LNCaP clone FGC (cell line): Measurements from ENCODE around the gene MIER2.
A peak's percentile ranks its signal among the peaks of the same experiment; 100 is the strongest.
"Not testable (repeated sequence)": the region's sequence is repeated elsewhere in the genome, so short reads cannot be mapped to it uniquely, and the experiment has no call there.

ENCODE experiments used
- DNase-seq: peaks from one replicate; pipeline ENCODE4 v3.0.0-alpha.2; 2011; ENCODE audit warnings: low read depth
- H3K4me3 ChIP-seq: 2 replicates; pipeline ENCODE4 v1.5.1; 2011; ENCODE audit warnings: mild to moderate bottlenecking, low read depth, low read length, control low read depth
- CTCF ChIP-seq: IDR thresholded peaks from 2 replicates; pipeline ENCODE4 v1.5.1; 2012; ENCODE audit warnings: mild to moderate bottlenecking; ENCODE audit not compliant: control insufficient read depth, insufficient read depth; ENCODE audit errors: extremely low read depth

The MIER2 gene

DNA sequence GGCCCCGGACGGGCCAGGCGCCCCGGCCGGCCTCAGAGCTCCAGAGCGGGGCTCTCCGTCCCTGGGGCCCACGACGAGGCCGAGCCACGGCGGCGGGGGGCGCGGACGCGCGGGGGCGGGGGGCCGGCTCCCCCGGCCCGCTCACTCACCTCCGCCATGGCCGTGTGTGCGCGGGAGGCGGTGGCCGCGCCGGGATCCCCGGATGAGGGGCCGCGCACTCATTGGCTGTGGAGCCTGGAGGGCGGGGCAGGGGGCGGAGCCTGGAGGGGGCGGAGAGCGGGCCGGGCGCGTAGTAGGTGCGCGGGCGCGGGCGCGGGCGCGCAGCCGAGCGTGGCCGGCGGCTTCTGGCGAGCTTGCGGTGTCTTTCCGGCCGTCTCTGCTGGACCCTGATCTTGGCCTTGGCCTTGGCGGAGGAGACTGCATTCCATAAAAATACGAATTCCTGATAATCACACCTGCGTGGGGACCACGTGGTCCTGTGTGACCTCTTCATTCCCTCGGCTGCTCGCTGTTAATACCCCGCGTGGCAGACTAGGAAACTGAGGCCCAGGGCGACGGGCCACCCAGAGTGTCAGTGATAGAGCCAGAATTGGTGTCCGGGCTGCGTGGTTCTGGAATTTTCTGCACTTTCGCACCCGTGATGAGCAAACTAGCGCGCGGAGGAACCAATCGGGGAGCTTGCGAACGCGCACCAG, at the start of gene MIER2:
MIER2 (minus strand) TSS at position 172 of the 695 bp plus-strand sequence; CDS start at position 158, 14 bp downstream.
- peak within 1 kb of the TSS; percentile 63 for H3K4me3 ChIP-seq
- no peak for DNase-seq
- TF ChIP-seq CTCF = no peak

DNA sequence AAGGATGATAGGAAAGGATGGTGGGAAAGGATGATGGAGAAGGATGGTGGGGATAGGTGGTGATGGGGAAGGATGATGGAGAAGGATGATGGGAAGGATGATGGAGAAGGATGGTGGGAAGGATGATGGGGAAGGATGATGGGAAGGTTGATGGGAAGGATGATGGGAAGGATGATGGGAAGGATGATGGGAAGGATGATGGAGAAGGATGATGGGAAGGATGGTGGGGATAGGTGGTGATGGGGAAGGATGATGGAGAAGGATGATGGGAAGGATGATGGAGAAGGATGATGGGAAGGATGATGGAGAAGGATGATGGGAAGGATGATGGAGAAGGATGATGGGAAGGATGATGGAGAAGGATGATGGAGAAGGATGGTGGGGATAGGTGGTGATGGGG, 49.0 kb upstream of the MIER2 start:
- not testable (repeated sequence) for DNase-seq, H3K4me3 ChIP-seq

- DNase-seq = no peak
- no peak overlapping the region for H3K4me3 ChIP-seq
These were observed 47.9 kb upstream of the MIER2 start for GRCh38 chr19:392375-392970.

DNA sequence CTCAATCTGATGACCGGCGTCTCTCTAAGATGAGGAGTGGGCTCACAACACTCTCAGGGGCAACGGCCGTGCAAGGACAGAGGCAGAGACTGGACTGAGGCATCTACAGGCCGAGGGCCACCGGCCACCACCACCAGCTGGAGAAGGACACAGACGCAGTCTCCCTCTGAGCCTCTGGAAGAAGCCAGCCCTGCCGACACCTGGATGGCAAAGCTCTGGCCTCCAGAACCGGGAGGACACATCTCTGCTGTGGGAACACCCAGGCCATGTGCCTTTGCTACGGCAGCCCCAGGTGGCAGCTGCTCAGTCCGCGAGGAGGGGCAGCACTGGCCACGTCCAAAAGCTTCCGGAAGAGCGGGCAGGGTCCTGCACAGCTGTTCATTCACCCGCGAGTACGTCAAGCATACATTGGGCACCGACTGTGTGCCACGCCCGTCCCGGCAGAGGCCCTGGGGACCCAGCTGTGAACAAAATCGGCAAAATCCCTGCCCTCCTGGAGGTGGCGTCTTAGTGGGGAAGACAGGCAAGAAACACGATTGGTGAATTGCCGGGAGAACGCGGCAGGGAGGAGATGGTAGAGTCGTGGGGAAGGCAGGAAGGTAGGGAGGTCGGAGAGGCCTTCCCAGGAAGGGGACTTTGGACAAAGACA, 47.3 kb upstream of the MIER2 start:
- H3K4me3 ChIP-seq = no peak overlapping the region
- TF ChIP-seq CTCF = no peak
- no peak for DNase-seq

More at GRCh38 chr19:392375-392970, 47.9 kb upstream of the MIER2 start:
- no peak for TF ChIP-seq CTCF

DNA sequence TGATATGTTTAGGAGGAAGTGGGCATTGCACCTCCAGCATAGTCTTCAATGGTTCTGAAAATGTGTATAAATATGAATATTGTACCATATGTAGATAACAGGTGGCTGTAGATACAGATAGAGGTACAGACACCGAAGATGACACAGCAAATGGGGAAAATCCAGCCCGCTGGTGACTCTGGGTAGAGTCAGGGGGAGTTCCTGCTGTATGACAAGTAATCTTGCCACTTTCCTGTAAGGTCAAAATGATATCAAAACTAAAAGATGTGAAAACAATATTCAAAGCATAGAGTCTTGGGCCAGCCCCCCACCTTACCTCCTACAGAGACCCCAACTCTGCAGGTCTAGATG, 46.6 kb upstream of the MIER2 start:
- DNase-seq = no peak
- H3K4me3 ChIP-seq = no peak overlapping the region
- no peak for TF ChIP-seq CTCF

DNA sequence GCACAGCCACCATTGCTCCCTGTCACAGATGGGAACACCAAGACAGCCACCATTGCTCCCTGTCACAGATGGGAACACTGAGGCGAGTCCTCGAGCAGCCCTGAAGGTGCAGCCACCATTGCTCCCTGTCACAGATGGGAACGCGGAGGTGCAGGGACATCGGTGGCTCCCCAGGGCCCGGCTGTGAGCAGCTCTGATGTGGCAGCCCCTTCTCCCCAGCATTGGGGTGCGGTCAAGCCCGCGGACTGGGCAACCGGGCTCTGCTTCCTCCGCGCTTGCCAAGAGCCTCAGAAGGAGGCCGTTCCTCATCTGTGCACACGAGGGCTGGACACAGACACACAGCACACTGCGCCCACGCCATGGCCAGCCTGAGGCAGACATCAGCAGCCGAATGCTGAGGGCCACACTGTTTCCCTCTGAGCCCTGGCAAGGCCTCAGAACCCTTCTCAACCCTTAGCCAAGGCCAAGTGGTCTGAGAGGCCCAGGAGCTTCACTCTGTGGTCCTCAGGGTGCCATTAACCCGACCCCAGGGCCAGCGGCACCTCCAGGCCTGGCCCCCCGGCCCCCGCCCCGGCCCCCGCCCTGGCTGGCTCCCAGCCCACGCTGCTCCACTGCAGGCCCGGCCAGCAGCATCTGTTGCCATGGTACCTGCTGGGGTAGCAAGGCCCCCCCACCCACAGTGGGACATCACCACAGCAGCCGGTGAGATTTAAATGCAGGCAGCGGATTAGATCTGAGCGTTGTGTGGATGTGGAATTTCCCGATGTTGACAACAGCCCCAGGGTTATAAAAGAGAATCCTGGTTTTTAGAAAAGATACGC, 46.0 kb upstream of the MIER2 start:
- H3K4me3 ChIP-seq = no peak overlapping the region
- DNase-seq = no peak
- no peak for TF ChIP-seq CTCF

DNA sequence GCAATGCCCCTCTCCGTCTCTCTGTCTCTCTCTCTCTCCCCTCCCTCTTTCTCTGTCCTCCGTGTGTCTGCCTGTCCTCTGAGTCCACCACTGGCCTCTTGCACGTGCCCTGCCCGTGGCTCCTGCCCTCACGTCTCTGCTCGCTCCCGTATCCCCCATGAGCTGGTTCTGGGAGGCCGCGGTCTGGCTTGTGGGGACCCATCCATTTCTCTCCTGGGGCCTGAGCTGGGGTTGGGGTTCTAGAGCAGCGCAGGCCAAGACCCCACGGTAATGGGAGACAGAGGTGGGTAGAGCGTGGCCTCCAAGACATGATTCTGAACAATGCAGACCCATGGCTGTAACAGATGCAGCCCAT, 45.3 kb upstream of the MIER2 start:
- no peak overlapping the region for H3K4me3 ChIP-seq
- DNase-seq = no peak
- TF ChIP-seq CTCF = no peak
